NK-92 (cell line): ENCODE results near the gene FAF1.

ENCODE experiments used
- DNase-seq: peaks from one replicate; lab custom pipeline; 2025; ENCODE audit not compliant: unreplicated experiment; lab: John Stamatoyannopoulos, UW

The FAF1 gene

DNA sequence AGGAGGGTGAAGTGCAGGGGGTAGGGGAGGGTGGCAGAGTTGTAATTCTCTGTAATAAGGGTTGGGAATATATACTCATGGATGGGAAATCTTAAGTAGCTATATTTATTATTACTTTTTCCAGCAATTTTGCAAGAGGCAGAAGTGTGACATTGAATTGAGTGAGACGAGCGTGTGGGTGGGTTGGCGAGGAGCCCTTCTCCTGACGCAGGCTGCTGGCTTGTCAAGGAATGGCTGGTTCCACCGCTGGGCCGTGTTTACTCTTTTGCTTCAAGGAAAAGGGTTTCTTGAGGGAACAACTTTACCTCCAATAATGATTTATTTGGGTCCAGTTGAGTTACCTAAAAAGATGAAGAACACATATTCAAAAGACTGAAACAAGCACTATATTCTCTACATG, 518.9 kb downstream of the FAF1 start:
- DNase-seq, result no peak

DNA sequence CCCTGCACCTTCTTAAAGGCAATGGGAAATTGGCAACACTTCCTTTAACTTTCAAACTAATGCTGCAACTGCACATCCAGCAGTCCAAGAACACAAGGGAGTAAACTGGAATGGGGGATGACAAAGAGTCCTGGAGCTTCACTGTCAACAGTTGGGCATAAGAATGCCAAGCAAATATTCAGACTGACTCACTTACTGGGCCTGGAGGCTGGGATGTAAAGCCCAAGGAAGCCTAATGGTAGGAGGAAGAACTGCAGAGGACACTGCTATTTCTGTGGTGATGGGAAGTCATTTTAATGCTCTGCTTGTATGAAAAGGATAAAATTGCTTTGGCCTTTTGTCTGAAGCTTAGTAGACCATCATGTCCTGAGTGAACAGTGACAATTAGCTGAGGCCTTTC, 521.1 kb downstream of the FAF1 start:
- DNase-seq, result no peak

DNA sequence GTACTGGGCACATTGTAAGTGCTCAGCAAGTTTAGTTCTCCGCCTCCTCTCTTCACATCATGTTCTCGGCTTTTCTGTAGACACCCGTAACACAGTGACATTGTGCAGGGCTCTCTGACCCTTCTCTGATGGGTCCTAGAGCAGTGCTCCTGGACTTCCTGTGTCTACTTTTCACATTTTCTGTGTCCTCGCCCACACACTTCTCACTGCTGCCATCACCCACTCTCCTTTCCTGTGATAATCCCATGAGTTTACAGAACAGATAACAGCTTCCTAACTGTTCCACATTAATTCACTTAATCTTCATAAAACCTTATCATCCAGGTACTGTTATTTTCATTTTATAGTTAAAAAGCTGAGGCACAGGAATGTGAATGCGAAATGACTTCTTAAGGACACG, 523.6 kb downstream of the FAF1 start:
- DNase-seq, result no peak

DNA sequence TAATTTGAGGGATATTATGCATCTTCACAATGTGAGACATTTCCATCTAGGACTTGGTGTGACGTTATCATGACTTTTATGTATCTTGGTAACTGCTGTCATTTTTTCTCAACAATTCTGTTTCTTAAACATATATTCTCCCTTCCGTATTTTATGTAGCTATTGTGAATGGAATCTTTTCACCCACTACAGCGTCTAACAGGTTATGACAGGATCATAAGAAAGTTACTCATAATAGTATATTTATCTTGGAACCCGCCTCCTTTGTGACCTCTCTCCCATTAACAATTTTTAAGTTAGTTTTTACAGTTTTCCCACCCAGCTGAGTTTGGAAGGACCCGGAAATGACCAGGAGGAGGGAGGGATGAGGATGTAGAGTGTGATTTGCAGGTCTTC, 530.1 kb downstream of the FAF1 start:
- DNase-seq, result no peak

DNA sequence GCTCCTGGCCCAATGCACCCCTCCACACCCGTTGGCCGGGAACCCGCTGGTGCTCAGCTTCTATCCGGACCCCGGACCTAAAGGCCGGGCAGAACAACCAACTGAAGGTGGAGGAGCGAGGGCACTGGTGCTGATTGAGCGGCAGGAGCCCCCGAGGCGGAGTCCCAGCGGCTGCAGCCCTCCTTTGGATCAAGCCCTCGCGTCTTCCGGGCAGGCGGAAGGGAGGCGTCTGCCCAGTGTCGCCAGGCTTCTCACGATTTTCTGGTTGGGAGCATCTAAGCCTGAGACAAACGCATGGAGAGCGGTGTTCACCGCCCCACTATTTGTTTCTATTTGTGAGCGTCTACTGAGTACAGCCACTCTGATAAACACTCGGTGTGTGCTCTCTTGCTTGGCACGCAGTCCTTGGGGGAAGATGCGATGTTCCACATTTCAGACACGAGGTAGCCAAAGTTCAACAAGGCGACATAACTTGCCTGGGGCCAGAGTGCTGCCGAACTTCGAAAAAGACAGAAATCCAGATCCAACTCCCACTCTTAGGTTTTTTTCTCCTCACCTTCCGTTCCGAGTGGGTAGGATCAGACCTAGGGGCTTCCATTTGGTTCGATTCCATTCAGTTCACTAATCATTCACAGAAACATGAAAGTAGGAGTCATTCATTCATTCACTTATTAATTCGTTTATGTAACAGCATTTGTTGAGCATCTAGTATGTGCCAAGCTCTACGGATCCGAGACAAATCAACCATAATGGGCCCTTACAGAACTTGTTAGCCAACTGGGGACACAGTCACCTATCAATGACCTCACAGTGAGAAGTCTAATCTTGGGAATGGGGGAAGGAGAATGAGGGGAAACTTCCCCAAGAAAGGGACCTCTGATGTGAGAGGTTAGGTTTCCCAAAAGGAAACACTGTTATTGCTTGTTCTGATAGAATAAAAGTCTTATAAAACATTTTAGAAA, 532.0 kb downstream of the FAF1 start:
- no peak for DNase-seq

DNA sequence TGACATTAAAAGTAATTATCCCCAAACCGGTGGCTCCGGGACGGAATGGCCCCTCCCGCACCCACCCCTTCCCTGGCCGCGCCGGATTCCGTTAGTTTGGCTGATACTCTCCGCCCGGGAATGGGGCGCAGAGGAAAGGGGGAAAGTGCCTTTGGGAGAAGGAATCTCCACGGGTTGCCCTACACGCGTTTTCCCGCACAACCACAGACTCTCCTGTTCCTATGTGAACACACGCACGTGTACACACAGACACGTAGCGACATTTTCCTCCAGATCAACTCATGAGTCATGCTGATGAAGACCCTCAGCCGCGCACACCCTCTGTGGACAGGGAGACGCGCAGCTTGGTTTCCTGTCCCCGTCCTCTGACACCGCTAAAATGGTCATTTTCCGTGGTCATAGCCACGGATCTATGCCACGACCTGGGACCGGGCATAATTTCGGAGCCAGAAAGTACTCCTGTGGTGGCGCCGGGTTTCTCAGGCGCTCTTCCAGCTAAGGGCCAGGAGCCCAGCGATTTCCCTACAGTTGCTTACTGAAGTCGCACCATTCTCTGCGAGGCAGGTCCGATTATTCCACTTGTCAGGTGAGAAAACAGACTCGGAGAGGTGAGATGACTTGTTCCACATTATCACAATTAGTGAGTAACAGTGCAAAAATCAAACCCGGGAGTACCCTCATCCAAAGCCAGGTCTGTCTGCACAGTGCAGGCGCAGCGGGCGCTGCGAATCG, 532.8 kb downstream of the FAF1 start:
- DNase-seq, result no peak

DNA sequence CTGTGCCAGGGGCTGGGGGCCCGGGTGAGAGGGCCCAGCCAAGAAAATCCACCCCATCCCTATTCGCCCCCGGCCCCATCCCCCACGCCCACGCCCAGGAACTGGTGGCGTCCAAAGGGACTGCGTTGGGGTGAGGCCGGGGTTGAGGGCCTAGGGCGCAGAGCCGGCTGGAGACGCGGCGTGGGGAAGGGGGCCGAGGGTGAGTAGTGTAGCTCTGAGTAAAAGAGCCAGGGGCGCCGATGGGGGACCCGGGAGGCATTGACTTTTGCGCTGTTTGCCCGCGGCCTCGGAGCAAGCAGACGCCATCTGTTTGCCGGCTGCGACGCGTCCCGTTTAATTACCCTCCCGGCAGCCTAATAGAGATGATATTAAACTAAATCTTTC, 533.4 kb downstream of the FAF1 start:
- no peak for DNase-seq

DNA sequence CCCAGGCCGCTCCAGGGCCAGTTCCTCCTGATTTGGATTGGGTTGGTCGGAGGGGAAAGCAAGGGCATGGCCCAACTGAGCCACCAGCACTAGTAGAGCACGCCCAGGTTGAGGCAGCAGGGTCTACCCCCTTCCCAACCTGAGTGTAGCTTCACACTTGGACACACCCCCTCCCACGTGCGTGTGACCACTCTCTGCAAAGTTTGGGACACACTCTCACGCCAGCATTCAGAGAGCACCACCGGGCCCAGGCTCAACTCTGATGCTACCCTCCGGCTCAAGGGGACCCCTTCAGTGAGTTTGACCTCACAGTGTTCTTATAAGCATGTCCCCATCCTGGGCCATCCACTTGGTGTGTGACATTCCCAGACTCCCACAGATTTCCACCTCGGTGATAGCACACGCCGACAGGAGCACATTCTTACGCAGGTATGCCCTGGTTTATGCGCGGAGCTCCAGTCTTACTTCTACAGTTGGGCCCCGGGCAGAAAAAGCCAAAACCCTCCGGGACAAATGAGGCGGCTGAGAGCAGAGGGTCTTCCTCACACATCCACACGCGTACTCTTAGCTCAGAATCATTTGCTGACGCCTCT, 533.9 kb downstream of the FAF1 start:
- no peak for DNase-seq

DNA sequence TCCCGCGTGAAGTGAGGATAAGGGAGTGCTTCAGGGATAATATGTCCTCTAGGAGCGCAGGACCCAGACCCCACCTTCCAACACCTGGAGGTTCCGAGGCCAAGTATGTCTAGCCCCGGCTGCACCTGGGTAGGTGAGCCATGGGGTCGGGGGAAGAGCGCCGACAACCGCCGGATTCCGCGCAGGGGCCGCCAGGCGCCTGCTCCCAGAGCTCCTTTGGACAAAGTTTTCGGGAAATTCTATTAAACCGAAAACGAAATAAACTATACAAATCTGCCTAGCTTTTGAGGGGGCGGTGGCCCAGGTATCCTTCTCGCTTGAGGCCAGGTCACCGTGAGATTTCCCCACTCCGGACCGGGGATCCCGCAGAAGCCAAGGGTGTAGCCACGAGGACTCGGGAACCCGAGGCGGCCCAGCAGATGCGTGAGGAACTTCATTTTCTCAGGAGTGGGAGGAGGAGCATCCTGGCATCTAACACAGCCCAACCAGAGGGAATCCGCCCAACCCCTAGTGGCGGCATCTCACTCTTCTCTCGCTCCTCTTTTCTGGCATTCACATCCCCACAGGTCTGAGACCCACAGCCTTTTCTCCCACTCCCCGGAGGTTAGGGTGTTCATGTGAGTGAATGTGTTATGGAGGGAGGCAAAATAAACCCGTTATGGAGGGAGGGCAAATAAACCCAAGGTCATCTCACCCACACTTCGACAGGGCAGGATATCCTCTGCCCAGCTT, 534.5 kb downstream of the FAF1 start:
- DNase-seq, result no peak

DNA sequence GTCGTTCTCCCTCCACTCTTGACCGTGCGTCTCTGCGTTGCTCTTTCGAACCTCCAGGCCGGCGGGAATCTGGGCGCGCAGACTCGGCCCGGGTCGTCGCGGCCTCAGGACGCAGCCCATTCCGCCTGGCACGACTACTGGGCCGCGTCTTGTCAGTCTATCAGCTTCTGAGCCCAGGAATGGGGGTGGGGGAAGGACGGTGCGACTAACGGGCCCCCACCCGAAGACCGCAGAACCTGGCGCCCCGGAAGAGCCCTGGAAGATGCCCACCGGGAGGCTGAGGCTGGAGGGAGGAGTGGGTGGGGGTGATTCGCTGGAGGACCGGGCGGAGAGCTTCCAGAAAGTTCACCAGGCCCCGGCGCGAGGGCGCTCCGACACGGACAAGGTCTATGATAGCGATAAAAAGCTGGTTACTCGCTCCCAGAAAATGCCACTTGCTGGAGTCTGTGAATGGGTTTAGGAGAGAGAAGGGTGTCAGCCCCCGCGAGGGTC, 535.1 kb downstream of the FAF1 start:
- DNase-seq, result no peak

DNA sequence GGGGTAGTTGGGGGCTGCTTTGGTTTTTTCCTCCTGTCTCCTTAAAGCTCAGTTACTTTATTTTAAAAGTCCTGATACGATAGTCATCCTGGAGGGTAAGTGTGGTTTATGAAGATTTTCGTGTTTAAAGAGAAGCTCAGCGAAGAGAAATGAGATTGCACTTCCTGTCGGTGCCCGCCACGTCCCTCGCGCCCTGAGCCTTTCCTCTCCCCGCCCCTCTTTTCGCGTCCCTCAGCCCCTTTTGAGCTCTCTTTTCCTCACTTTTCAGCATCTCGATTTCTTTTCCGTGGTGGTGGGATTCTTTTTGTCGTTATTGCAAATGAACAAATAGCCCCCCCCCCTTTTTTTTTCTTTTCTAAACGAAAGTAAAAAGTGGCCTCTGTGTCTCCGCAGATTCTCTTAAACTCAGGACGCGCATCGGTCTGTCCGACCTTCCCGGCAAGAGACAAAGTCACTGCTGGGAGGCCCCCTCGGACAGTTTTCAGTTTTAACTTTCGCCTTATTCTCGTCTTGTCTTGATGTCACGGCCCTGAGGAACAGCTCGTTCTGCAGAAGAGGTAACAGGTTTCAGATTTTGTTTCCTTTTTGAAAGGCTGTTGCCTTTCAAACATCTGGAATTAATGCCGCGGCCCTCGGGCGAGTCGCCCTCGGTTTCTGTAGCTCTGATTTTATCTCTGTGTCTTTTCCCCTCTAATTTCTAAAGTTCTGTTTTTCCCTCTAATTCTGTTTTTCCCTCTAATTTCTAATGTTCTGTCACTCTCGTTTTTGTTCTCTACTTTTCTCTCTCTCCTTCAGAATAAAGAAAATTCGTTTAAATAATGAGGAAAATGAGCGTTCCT, 535.8 kb downstream of the FAF1 start:
- DNase-seq, result no peak

DNA sequence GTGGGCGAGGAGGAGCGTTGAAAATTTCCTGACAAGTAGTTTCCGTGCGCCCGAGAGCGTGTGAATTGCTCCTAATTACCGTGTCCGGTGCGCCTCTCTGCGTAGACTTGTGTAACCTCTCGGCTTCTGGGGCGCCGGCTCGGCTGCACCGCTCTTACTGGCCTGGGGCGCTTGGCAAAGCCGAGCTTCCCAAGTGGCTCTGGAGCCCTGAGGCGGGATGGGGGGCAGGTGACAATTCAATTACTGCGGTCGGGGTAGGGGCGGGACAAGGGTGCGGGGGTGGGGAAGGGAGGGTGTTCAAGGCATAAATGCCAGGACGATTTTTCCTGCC, 536.4 kb downstream of the FAF1 start:
- no peak for DNase-seq

DNA sequence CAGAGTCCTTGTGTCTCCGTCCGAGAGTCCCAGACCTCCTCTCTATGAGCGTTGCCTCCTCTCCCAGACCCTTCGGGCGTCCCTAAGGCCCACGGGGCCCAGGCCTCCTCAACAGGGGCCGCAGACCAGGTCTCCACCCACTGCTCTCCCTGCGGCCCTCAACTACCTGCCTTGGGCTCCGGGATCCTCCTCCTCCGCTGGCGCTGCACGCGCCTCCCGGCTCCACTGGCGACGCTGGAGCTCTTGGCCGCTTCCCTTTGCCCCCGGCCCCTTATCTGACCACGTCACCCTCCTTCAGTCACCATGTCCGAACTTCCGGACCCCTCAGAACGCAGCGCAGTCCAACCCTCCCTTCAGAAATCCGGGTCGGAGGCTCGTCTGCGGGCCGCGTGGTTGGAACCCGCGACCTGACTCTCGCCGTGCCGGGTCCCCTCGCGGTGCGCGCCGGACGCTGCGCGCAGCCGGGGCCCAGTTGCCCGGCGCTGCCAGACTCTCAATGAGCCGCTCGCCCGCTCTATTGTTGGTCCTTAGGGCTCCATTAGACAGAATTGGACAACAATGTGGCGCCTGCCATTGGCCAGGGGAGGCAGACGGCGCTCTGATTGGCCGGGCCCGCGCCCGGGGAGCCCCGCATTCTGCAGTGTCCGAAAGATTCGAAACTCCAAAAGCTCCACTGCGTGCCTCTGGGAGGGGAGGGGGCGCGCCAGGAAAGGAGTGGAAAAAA, 537.0 kb downstream of the FAF1 start, which contains the start of gene DMRTA2:
TSS of gene DMRTA2 (minus strand) at position 498 of the 724 bp plus-strand sequence. CDS start 1,907 bp downstream, outside the sequence.
- no peak for DNase-seq

DNA sequence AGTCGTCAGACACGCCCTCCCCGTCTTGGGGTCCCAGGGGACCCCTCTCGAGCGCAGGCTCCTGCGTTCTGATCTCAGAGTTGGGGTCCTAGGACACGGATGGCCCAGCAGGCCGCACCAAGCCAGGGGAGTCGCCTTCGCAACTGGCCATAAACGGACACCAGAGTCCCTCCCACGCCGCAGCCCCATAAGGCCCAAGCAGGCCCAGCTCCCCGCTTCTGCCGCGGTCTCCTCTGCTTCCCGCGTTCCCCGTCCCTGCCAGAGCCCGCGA, 537.5 kb downstream of the FAF1 start:
- DNase-seq, result no peak

DNA sequence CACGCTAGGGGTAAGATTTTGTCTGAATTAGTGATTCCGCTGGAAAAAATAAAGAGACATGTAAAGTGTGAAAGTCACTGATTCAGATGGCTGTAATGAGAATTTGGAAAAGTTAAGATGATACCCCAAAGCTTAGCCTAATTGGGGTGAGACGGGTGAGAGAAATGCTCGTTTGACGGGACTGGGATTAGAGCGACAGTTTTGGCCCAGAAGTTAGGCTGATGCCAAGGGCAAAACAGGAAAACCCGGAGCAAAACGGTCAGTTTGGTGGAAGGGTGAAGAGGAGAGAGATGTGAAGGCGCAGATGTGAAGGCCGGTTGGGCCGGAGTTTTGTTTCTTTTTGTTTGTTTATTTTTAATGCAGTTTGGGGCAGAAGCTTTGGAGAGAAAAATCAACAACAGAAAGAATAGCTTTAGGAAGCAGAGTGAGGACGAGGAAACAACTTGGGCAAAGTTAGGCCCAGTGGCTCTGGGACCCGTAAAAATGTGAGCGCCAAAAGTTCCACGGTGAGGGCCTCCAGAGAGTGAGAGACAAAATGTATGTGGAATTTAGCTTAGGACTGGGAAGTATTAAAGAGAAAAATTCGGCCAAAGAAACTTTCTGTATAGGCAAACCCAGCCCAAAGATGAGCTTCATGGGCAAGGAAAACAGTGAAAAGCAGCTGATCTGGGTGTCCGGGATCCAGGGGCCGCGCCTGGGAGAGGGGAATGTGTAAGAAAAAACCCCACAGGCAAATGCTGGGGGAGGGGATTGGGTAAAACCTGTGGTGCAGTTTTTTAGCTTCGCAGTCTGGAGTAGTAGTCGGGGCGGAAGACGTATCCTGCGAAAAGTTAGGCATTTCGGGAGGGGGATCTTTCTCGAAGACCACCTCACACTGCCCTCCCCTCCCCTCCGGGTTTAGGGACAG, 538.0 kb downstream of the FAF1 start:
- no peak for DNase-seq

DNA sequence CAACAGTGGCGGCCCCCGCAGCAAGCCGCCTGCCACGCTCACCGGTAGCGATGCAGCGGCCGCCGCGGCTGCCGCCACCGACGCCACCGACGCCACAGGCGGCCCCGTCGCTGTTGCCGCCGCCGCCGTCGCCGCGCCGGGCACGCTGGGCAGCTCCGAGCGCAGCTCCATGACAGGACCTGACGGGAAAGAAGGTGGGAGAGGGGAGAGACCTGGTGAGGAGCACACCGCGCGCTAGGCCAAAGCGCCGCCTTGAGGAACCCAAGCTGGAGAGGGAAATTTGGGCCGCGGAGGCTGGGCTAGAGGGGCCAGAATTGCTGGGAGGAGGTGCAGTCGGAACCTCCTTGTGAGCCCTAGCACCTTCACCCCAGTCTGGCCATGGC, 538.7 kb downstream of the FAF1 start:
- no peak for DNase-seq

DNA sequence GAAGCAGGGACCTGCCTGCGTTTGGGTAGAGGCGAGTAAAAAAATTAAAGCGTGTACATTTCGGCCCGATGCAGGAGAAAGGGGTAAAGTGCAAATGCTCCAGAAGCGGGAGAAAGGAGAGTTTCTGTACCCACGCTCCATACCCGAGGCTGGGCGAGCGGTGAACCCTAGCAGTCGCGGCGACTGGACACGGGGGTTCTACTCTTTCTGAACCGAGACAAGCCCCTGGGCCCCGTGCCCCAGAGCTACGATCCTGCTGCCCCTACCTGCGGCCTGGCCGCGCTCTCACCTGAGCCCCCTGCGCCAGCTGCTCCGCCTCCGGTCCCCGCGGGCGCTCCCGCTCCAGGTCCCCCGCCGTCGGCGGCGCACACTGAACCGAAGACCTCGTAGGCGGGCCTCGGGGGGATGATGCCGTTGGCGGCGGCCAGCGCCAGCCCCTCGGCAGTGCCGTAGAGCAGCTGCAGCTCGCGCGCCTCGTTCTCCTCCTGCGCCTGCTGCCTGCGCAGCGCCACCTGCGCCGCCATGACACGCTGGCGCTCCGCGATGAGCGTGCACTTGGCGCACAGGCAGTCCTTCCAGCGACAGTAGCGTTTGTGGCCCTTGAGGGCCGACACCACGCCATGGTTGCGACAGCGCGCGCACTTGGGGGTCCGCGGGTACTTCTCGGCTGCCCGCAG, 539.2 kb downstream of the FAF1 start:
- no peak for DNase-seq
